H9 (cell line): Measurements from ENCODE around the gene SETDB2. TPM values are rescaled to one million over a fixed set of nuclear protein-coding genes. Genes with fewer than 3 reads are reported as not detected.
A peak's percentile ranks its signal among the peaks of the same experiment; 100 is the strongest.

Experiments
- DNase-seq: peaks from one replicate; pipeline ENCODE4 v3.0.0-alpha.2; 2017
- H2AFZ ChIP-seq: one replicate; pipeline ENCODE4 v1.6.1; 2013; ENCODE audit warnings: mild to moderate bottlenecking, low read length, control low read depth, moderate library complexity
- H2AK5ac ChIP-seq: 2 replicates; pipeline ENCODE4 v1.6.1; 2013; ENCODE audit warnings: low read length, control low read depth, mixed read lengths; ENCODE audit not compliant: insufficient read length
- H2BK120ac ChIP-seq: one replicate; pipeline ENCODE4 v1.6.1; 2013; ENCODE audit warnings: low read depth, mild to moderate bottlenecking, low read length, control low read depth, inconsistent platforms; ENCODE audit not compliant: poor library complexity, severe bottlenecking
- H2BK12ac ChIP-seq: 2 replicates; pipeline ENCODE4 v1.6.1; 2013; ENCODE audit warnings: low read length, control low read depth, mixed read lengths, low read depth; ENCODE audit not compliant: insufficient read length
- H2BK15ac ChIP-seq: 2 replicates; pipeline ENCODE4 v1.6.1; 2013; ENCODE audit warnings: low read depth, low read length, control low read depth
- H2BK20ac ChIP-seq: one replicate; pipeline ENCODE4 v1.6.1; 2013; ENCODE audit warnings: low read depth, mild to moderate bottlenecking, low read length, control low read depth, inconsistent platforms; ENCODE audit not compliant: poor library complexity, severe bottlenecking
- H2BK5ac ChIP-seq: 2 replicates; pipeline ENCODE4 v1.6.1; 2013; ENCODE audit warnings: low read length, control low read depth, mixed read lengths; ENCODE audit not compliant: insufficient read length
- H3K14ac ChIP-seq: 2 replicates; pipeline ENCODE4 v1.6.1; 2013; ENCODE audit warnings: low read length, control low read depth; ENCODE audit not compliant: insufficient read depth
- H3K18ac ChIP-seq: 2 replicates; pipeline ENCODE4 v1.6.1; 2013; ENCODE audit warnings: low read depth, mild to moderate bottlenecking, mixed read lengths, low read length, control low read depth; ENCODE audit not compliant: insufficient read length
- H3K23ac ChIP-seq: 2 replicates; pipeline ENCODE4 v1.6.1; 2013; ENCODE audit warnings: low read length, control low read depth, mixed read lengths, low read depth; ENCODE audit not compliant: insufficient read length
- H3K23me2 ChIP-seq: 2 replicates; pipeline ENCODE4 v1.6.1; 2013; ENCODE audit warnings: low read depth, mild to moderate bottlenecking, mixed read lengths, low read length, control low read depth; ENCODE audit not compliant: insufficient read length, poor library complexity, severe bottlenecking
- H3K27ac ChIP-seq: 2 replicates; pipeline ENCODE4 v1.5.1; 2013; ENCODE audit warnings: low read length, control low read depth, mixed read lengths, low read depth; ENCODE audit not compliant: insufficient read length
- H3K27me3 ChIP-seq: 2 replicates; pipeline ENCODE4 v1.6.1; 2013; ENCODE audit warnings: low read length, control low read depth, inconsistent platforms; ENCODE audit not compliant: insufficient read depth
- H3K4ac ChIP-seq: 2 replicates; pipeline ENCODE4 v1.6.1; 2013; ENCODE audit warnings: low read depth, mild to moderate bottlenecking, control low read depth, inconsistent platforms, low read length, moderate library complexity
- H3K4me1 ChIP-seq: 2 replicates; pipeline ENCODE4 v1.6.1; 2013; ENCODE audit warnings: low read length, control low read depth, inconsistent platforms; ENCODE audit not compliant: insufficient read depth
- H3K4me2 ChIP-seq: 2 replicates; pipeline ENCODE4 v1.6.1; 2013; ENCODE audit warnings: low read length, control low read depth, mixed read lengths; ENCODE audit not compliant: insufficient read length, insufficient read depth
- H3K56ac ChIP-seq: 2 replicates; pipeline ENCODE4 v1.6.1; 2013; ENCODE audit warnings: low read depth, mild to moderate bottlenecking, mixed read lengths, low read length, control low read depth; ENCODE audit not compliant: insufficient read length
- H3K79me1 ChIP-seq: 2 replicates; pipeline ENCODE4 v1.6.1; 2013; ENCODE audit warnings: low read depth, mild to moderate bottlenecking, moderate library complexity, low read length, control low read depth, inconsistent platforms; ENCODE audit not compliant: insufficient read depth, poor library complexity, severe bottlenecking
- H3K79me2 ChIP-seq: 2 replicates; pipeline ENCODE4 v1.6.1; 2013; ENCODE audit warnings: low read length, control low read depth, inconsistent platforms; ENCODE audit not compliant: insufficient read depth
- H3K9ac ChIP-seq: 2 replicates; pipeline ENCODE4 v1.6.1; 2013; ENCODE audit warnings: low read length, control low read depth, mixed read lengths; ENCODE audit not compliant: insufficient read length; ENCODE audit errors: extremely low read depth
- H3K9me3 ChIP-seq: one replicate; pipeline ENCODE4 v1.6.1; 2013; ENCODE audit warnings: low read depth, low read length, inconsistent platforms; ENCODE audit not compliant: control insufficient read depth
- H3T11ph ChIP-seq: one replicate; pipeline ENCODE4 v1.6.1; 2013; ENCODE audit warnings: mild to moderate bottlenecking, low read length, control low read depth, inconsistent platforms
- H4K20me1 ChIP-seq: one replicate; pipeline ENCODE4 v1.6.1; 2013; ENCODE audit not compliant: control insufficient read depth, insufficient read length, insufficient read depth
- H4K5ac ChIP-seq: 2 replicates; pipeline ENCODE4 v1.6.1; 2013; ENCODE audit warnings: low read depth, mild to moderate bottlenecking, mixed read lengths, low read length, control low read depth; ENCODE audit not compliant: insufficient read length
- H4K8ac ChIP-seq: replicated peaks from 2 replicates; pipeline ENCODE4 v1.6.1; 2013; ENCODE audit warnings: low read length, control low read depth, mixed read lengths, low read depth; ENCODE audit not compliant: insufficient read length
- H4K91ac ChIP-seq: 2 replicates; pipeline ENCODE4 v1.6.1; 2013; ENCODE audit warnings: low read depth, mild to moderate bottlenecking, moderate library complexity, mixed read lengths, low read length, control low read depth; ENCODE audit not compliant: insufficient read length
- H3K27ac Mint-ChIP-seq, 3 experiments: 2 replicates in 2 of 3; 3 replicates in 1 of 3; pipeline ENCODE4 v1.8.0; 2020 to 2021; ENCODE audit warnings: mixed read lengths in 3 of 3, mild to moderate bottlenecking in 1 of 3, moderate library complexity in 1 of 3
- H3K27me3 Mint-ChIP-seq: 2 replicates; pipeline ENCODE4 v1.8.0; 2021; ENCODE audit warnings: low read depth, mild to moderate bottlenecking, moderate library complexity, mixed read lengths
- H3K36me3 Mint-ChIP-seq, 3 experiments: 2 replicates in 2 of 3; 3 replicates in 1 of 3; pipeline ENCODE4 v1.8.0; 2020 to 2021; ENCODE audit warnings: low read depth in 3 of 3, mixed read lengths in 3 of 3; ENCODE audit not compliant: insufficient read depth in 1 of 3
- H3K4me1 Mint-ChIP-seq, 2 experiments: 2 replicates each; pipeline ENCODE4 v1.8.0; 2020; ENCODE audit warnings: mixed read lengths in 2 of 2
- H3K4me3 Mint-ChIP-seq, 2 experiments: 2 replicates in 1 of 2; 3 replicates in 1 of 2; pipeline ENCODE4 v1.8.0; 2020 to 2021; ENCODE audit warnings: mild to moderate bottlenecking in 2 of 2, mixed read lengths in 2 of 2, moderate library complexity in 1 of 2
- H3K9me3 Mint-ChIP-seq, 2 experiments: 2 replicates in 1 of 2; 3 replicates in 1 of 2; pipeline ENCODE4 v1.8.0; 2020; ENCODE audit warnings: mild to moderate bottlenecking in 2 of 2, mixed read lengths in 2 of 2, moderate library complexity in 1 of 2
- WGBS: extraction: QIAGEN DNeasy Blood & Tissue Kit; methylation state at CpG from one replicate; pipeline ENCODE4 v1.1.7; 2013; ENCODE audit warnings: missing lambda C conversion rate, low lambda C conversion rate, mixed read lengths; ENCODE audit not compliant: insufficient read length; ENCODE audit errors: extremely low coverage; 5-methylcytosine and 5-hydroxymethylcytosine counted together
- total RNA-seq: library from RNA; stranded (reverse); gene quantifications from 2 replicates; pipeline ENCODE4 v1.2.1, GENCODE V29; 2021
- TF ChIP-seq, protein P1 (sequence below): fragments of 200-600 bp; sonication (generic); conservative IDR thresholded peaks from 3 replicates; pipeline ENCODE4 v1.8.0; 2021; ENCODE audit warnings: antibody characterized with exemption, mild to moderate bottlenecking

The SETDB2 gene
- total RNA-seq, 1 experiment from 2014 or later = 5.7 TPM

DNA sequence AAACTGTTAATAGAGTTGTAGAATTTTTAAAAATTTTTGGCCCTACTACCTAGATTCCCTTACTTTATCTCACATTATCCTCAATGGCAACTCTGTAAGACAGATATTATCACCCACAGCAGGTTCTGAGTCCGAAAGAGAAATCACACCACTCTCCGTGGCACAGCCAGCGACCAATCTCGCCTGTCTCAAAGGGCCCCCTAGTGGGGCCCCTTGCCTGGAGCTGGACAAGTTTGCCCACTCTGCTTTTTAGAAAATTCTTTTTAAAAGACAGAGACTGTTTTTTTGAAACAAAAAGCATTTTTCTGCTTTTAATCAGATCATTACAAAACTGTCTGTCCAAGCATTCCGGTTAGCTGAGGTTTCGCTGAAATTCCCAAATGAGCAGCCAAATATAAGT lies 73.4 kb downstream of the SETDB2 start:
- Mint-ChIP-seq H3K27ac (no peak overlapping the region), H3K27me3 (no peaks in the 10 kb centered on the region), H3K9me3 (no peaks in the 10 kb centered on the region), H3K4me3 (no peak overlapping the region), H3K4me1 (peaks cover 0 to 5% of the 10 kb centered on the region in 2 experiments; a peak in 1 of 4 replicates), H3K36me3 (peaks cover 0 to 8% (median 0%) of the 10 kb centered on the region in 3 experiments; a peak in 2 of 7 replicates)
- H2BK120ac ChIP-seq = no peak overlapping the region
- no peak overlapping the region for H2AK5ac ChIP-seq
- no peak overlapping the region for H3K9ac ChIP-seq
- H3K4me1 ChIP-seq = no peaks in the 10 kb centered on the region
- H3K56ac ChIP-seq = no peak overlapping the region
- H2BK15ac ChIP-seq = no peak overlapping the region
- H3K27me3 ChIP-seq = no peaks in the 10 kb centered on the region
- H3K18ac ChIP-seq = no peak overlapping the region
- no peak overlapping the region for H3K4ac ChIP-seq
- no peak overlapping the region for H2BK12ac ChIP-seq
- no peak overlapping the region for H3K27ac ChIP-seq
- H3K9me3 ChIP-seq = no peaks in the 10 kb centered on the region
- H2BK5ac ChIP-seq = no peak overlapping the region
- H4K8ac ChIP-seq = no peak overlapping the region
- WGBS = no CpG with 5 or more reads among the region's 6 CpGs
- H3K79me2 ChIP-seq = no peaks in the 10 kb centered on the region
- no peak overlapping the region for H2AFZ ChIP-seq
- DNase-seq = no peak
- TF ChIP-seq, protein P1, sequence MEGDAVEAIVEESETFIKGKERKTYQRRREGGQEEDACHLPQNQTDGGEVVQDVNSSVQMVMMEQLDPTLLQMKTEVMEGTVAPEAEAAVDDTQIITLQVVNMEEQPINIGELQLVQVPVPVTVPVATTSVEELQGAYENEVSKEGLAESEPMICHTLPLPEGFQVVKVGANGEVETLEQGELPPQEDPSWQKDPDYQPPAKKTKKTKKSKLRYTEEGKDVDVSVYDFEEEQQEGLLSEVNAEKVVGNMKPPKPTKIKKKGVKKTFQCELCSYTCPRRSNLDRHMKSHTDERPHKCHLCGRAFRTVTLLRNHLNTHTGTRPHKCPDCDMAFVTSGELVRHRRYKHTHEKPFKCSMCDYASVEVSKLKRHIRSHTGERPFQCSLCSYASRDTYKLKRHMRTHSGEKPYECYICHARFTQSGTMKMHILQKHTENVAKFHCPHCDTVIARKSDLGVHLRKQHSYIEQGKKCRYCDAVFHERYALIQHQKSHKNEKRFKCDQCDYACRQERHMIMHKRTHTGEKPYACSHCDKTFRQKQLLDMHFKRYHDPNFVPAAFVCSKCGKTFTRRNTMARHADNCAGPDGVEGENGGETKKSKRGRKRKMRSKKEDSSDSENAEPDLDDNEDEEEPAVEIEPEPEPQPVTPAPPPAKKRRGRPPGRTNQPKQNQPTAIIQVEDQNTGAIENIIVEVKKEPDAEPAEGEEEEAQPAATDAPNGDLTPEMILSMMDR = peak; percentile 59
- no peak overlapping the region for H4K5ac ChIP-seq
- no peak overlapping the region for H3K23ac ChIP-seq
- no peak overlapping the region for H3T11ph ChIP-seq
- H4K20me1 ChIP-seq = no peaks in the 10 kb centered on the region
- H3K4me2 ChIP-seq = no peak overlapping the region
- H3K23me2 ChIP-seq = no peaks in the 10 kb centered on the region
- no peak overlapping the region for H2BK20ac ChIP-seq
- H3K14ac ChIP-seq = no peak overlapping the region
- no peak overlapping the region for H4K91ac ChIP-seq
- H3K79me1 ChIP-seq = no peaks in the 10 kb centered on the region
